Gastrocnemius medialis (tissue), 4 donors: ENCODE data around the gene ITPK1. TPM values are rescaled to one million over a fixed set of nuclear protein-coding genes. Genes with fewer than 3 reads are reported as not detected.
"Not testable (repeated sequence)": the region's sequence is repeated elsewhere in the genome, so short reads cannot be mapped to it uniquely, and the experiment has no call there.

Experiments used
- ATAC-seq, 2 donors: fragments of 150-250 bp; one replicate each; pipeline ENCODE4 v1.9.1; 2016
- DNase-seq, 2 donors: peaks; one replicate each; pipeline ENCODE4 v3.0.0-alpha.2; 2019
- H3K27ac ChIP-seq, 4 donors: fragments of 200-600 bp; sonication (generic); 1 replicate in 1 of 4; 2 replicates in 3 of 4; pipeline ENCODE4 v1.5.1; 2016 to 2018; ENCODE audit warnings: mild to moderate bottlenecking in 2 of 4, moderate library complexity in 1 of 4
- H3K27me3 ChIP-seq, 3 donors: fragments of 200-600 bp; sonication (generic) in 2 of 3; 1 replicate in 1 of 3; 2 replicates in 2 of 3; pipeline versions ENCODE4 v1.5.1 to v1.6.0; 2016 to 2019; ENCODE audit warnings: mild to moderate bottlenecking in 1 of 3, moderate library complexity in 1 of 3
- H3K36me3 ChIP-seq, 2 donors: fragments of 200-600 bp; sonication (generic) in 1 of 2; one replicate each; pipeline ENCODE4 v1.5.1; 2017 to 2018
- H3K4me1 ChIP-seq, 2 donors: fragments of 200-600 bp; sonication (generic) in 1 of 2; one replicate each; pipeline ENCODE4 v1.5.1; 2016 to 2017; ENCODE audit warnings: mild to moderate bottlenecking in 2 of 2
- H3K4me3 ChIP-seq, 4 donors: fragments of 200-600 bp; sonication (generic) in 3 of 4; 1 replicate in 1 of 4; 2 replicates in 3 of 4; pipeline ENCODE4 v1.5.1; 2016 to 2019; ENCODE audit warnings: mild to moderate bottlenecking in 2 of 4
- H3K9me3 ChIP-seq, 3 donors: fragments of 200-600 bp; sonication (generic) in 2 of 3; 1 replicate in 1 of 3; 2 replicates in 2 of 3; pipeline ENCODE4 v1.5.1; 2016 to 2019
- CTCF ChIP-seq, 5 experiments: fragments of 450-650 bp in 3 of 5; fragments of 200-600 bp in 2 of 5; sonication (generic) in 2 of 5; IDR thresholded peaks in 4 of 5; conservative IDR thresholded peaks in 1 of 5; 1 replicate in 4 of 5; 2 replicates in 1 of 5; pipeline ENCODE4 v1.5.1; 2016 to 2019; ENCODE audit warnings: antibody characterized with exemption in 5 of 5, mild to moderate bottlenecking in 3 of 5, moderate library complexity in 3 of 5
- POLR2A ChIP-seq, 2 donors: fragments of 450-650 bp; IDR thresholded peaks; one replicate each; pipeline ENCODE4 v1.6.1; 2017; ENCODE audit warnings: antibody characterized with exemption in 2 of 2, mild to moderate bottlenecking in 2 of 2, moderate library complexity in 2 of 2
- in situ Hi-C, 4 donors: fragments of 200-750 bp; cut with MboI; loops; one replicate each; pipeline versions ENCODE4 v1.15.0 to v1.8.0; 2017; ENCODE audit warnings: low sequenced_read_pairs in 4 of 4
- intact Hi-C: fragments of 100-400 bp; cut with DNase I; formaldehyde crosslinking; loops from one replicate; pipeline ENCODE4 v1.15.1; 2023; ENCODE audit warnings: low total_unique reads
- total RNA-seq, 4 donors: library from RNA; depleted of rRNA; stranded (reverse); fragments of >200 nt; gene quantifications; one replicate each; pipeline versions ENCODE4 v1.1.0 to v1.2.3, GENCODE V29; 2016

Gene ITPK1
- total RNA-seq, 4 donors from 2014 or later = 49.7 to 80.1 (median 53.6) TPM

GRCh38 chr14:93114068-93114710, 1.5 kb downstream of the ITPK1 start:
- TF ChIP-seq CTCF (IDR thresholded peaks at IDR 0.05 in 4 of 5, conservative IDR thresholded peaks at IDR 0.05 in 1 of 5) = no peak
- TF ChIP-seq POLR2A (IDR thresholded peaks at IDR 0.05) = no peak
- H3K27ac ChIP-seq = peak overlapping the region; percentile 82 to 96 (median 96)
- intact Hi-C loops (loop anchor here (2.0 kb wide), 3 partner anchors 71 to 219 kb away; partner anchors contain the start of genes BTBD7, LYSET and MOAP1), in situ Hi-C loops (no loop called here)
- peak overlapping the region; percentile 64 to 94 (median 92) for H3K4me3 ChIP-seq
- no peaks in the 10 kb centered on the region for H3K36me3 ChIP-seq
- H3K27me3 ChIP-seq = no peaks in the 10 kb centered on the region
- peaks cover 24 to 29% of the 10 kb centered on the region in 2 donors for H3K4me1 ChIP-seq
- DNase-seq (no peak), ATAC-seq (no peak)
- H3K9me3 ChIP-seq = no peaks in the 10 kb centered on the region

GRCh38 chr14:93113678-93114067, 2.1 kb downstream of the ITPK1 start:
- intact Hi-C loops (loop anchor here (2.0 kb wide), 3 partner anchors 71 to 219 kb away; partner anchors contain the start of genes BTBD7, LYSET and MOAP1), in situ Hi-C loops (no loop called here)
- H3K27me3 ChIP-seq = no peaks in the 10 kb centered on the region
- H3K9me3 ChIP-seq = no peaks in the 10 kb centered on the region
- ATAC-seq = no peak
- peaks cover 24 to 29% of the 10 kb centered on the region in 2 donors for H3K4me1 ChIP-seq
- H3K27ac ChIP-seq = peak overlapping the region in 3 of 4 donors; percentile 10 to 57 (median 36)
- peak overlapping the region in 3 of 4 donors; percentile 91 to 94 (median 92) for H3K4me3 ChIP-seq
- H3K36me3 ChIP-seq = no peaks in the 10 kb centered on the region
- DNase-seq = no peak
- TF ChIP-seq POLR2A (IDR thresholded peaks at IDR 0.05) (no peak), CTCF (IDR thresholded peaks at IDR 0.05 in 4 of 5, conservative IDR thresholded peaks at IDR 0.05 in 1 of 5) (no peak)

- Histone ChIP-seq H3K27me3 (no peaks in the 10 kb centered on the region), H3K36me3 (no peaks in the 10 kb centered on the region), H3K4me1 (peaks cover 24 to 29% of the 10 kb centered on the region in 2 donors), H3K27ac (peak overlapping the region; percentile 10 to 57 (median 37)), H3K4me3 (peak overlapping the region; percentile 19 to 91 (median 36)), H3K9me3 (no peaks in the 10 kb centered on the region)
- DNase-seq (peak; percentile 47 to 73), ATAC-seq (no peak)
- TF ChIP-seq POLR2A (IDR thresholded peaks at IDR 0.05) (no peak), CTCF (IDR thresholded peaks at IDR 0.05 in 4 of 5, conservative IDR thresholded peaks at IDR 0.05 in 1 of 5) (peak; percentile 46 to 87 (median 77))
- in situ Hi-C loops (no loop called here), intact Hi-C loops (no loop called here)
These were observed 2.6 kb downstream of the ITPK1 start for GRCh38 chr14:93112891-93113677.

GRCh38 chr14:93111541-93111940, 4.2 kb downstream of the ITPK1 start:
- H3K9me3 ChIP-seq, intact Hi-C loops, ATAC-seq, H3K27me3 ChIP-seq, H3K4me3 ChIP-seq, H3K27ac ChIP-seq, in situ Hi-C loops, H3K36me3 ChIP-seq, DNase-seq: not testable (repeated sequence)
- H3K4me1 ChIP-seq = peaks cover 23 to 28% of the 10 kb centered on the region in 2 donors

- DNase-seq (no peak), ATAC-seq (no peak)
- no peaks in the 10 kb centered on the region for H3K9me3 ChIP-seq
- TF ChIP-seq CTCF (IDR thresholded peaks at IDR 0.05 in 4 of 5, conservative IDR thresholded peaks at IDR 0.05 in 1 of 5) (no peak), POLR2A (IDR thresholded peaks at IDR 0.05) (no peak)
- peaks cover 20 to 22% of the 10 kb centered on the region in 2 donors for H3K4me1 ChIP-seq
- H3K27me3 ChIP-seq = no peaks in the 10 kb centered on the region
- in situ Hi-C loops (no loop called here), intact Hi-C loops (no loop called here)
- H3K36me3 ChIP-seq = no peaks in the 10 kb centered on the region
- H3K27ac ChIP-seq = no peak overlapping the region
- H3K4me3 ChIP-seq = no peak overlapping the region
These were observed 4.8 kb downstream of the ITPK1 start for GRCh38 chr14:93110856-93111419.
